A673 (cell line): ENCODE data around the gene MGAT5. TPM values are rescaled to one million over a fixed set of nuclear protein-coding genes. Genes with fewer than 3 reads are reported as not detected.
A peak's percentile ranks its signal among the peaks of the same experiment; 100 is the strongest.

Experiments
- BruUV-seq: library from RNA; stranded (reverse); fragments of 400-500 nt; replicated peaks from 2 replicates; lab custom pipeline; 2021; lab: Mats Ljungman, UMichigan
- CTCF ChIA-PET: fragments of 300-600 bp; sonication (Branson Sonifier 250); formaldehyde crosslinking; loops from one replicate; lab custom pipeline; 2022; ENCODE audit warnings: antibody characterized with exemption; lab: Charles Lee
- POLR2A ChIA-PET: fragments of 300-600 bp; sonication (Branson Sonifier 250); formaldehyde crosslinking; loops from one replicate; lab custom pipeline; 2022; ENCODE audit warnings: antibody characterized with exemption; ENCODE audit not compliant: low non-redundant PET; lab: Charles Lee
- DNase-seq: peaks from one replicate; pipeline ENCODE4 v3.0.0-alpha.2; 2015; ENCODE audit warnings: low spot score
- H3K27ac ChIP-seq: fragments of 200-600 bp; sonication (generic); 2 replicates; pipeline ENCODE4 v1.5.1; 2016; ENCODE audit warnings: mixed run types, low read depth, mild to moderate bottlenecking, mixed read lengths, antibody characterized with exemption, low read length; ENCODE audit not compliant: poor library complexity, severe bottlenecking
- H3K27me3 ChIP-seq: fragments of 200-600 bp; sonication (generic); replicated peaks from 2 replicates; pipeline ENCODE4 v1.6.1; 2017; ENCODE audit warnings: mixed run types, low read depth, mild to moderate bottlenecking, mixed read lengths, antibody characterized with exemption, low read length; ENCODE audit not compliant: insufficient read depth, poor library complexity
- H3K36me3 ChIP-seq: fragments of 200-600 bp; sonication (generic); 2 replicates; pipeline ENCODE4 v1.6.1; 2016; ENCODE audit warnings: mixed run types, mild to moderate bottlenecking, mixed read lengths, antibody characterized with exemption, low read length; ENCODE audit not compliant: insufficient read depth, poor library complexity, severe bottlenecking
- H3K4me1 ChIP-seq: fragments of 200-600 bp; sonication (generic); 2 replicates; pipeline ENCODE4 v1.6.1; 2017; ENCODE audit warnings: mixed run types, mild to moderate bottlenecking, mixed read lengths, antibody characterized with exemption, low read length; ENCODE audit not compliant: insufficient read depth, poor library complexity, severe bottlenecking
- H3K4me3 ChIP-seq: fragments of 200-600 bp; sonication (generic); 2 replicates; pipeline ENCODE4 v1.5.1; 2016; ENCODE audit warnings: low read depth, mixed run types, mild to moderate bottlenecking, mixed read lengths, low read length; ENCODE audit not compliant: poor library complexity, severe bottlenecking
- H3K9me3 ChIP-seq: fragments of 200-600 bp; sonication (generic); 2 replicates; pipeline ENCODE4 v1.6.1; 2016; ENCODE audit warnings: mixed run types, low read depth, mild to moderate bottlenecking, mixed read lengths, antibody characterized with exemption, low read length; ENCODE audit not compliant: poor library complexity, severe bottlenecking
- CTCF ChIP-seq: fragments of 300-800, 200-600 bp; sonication (generic); conservative IDR thresholded peaks from 2 replicates; pipeline ENCODE4 v1.5.1; 2017; ENCODE audit warnings: low read depth, mild to moderate bottlenecking, antibody characterized with exemption, low read length, moderate library complexity, mixed read lengths
- EZH2 ChIP-seq: fragments of 200-600 bp; sonication (generic); IDR thresholded peaks from 2 replicates; pipeline ENCODE4 v1.6.1; 2017; ENCODE audit warnings: borderline replicate concordance, low read depth, mild to moderate bottlenecking, mixed read lengths, antibody characterized with exemption, low read length; ENCODE audit not compliant: poor library complexity, severe bottlenecking
- intact Hi-C: fragments of 100-400 bp; cut with micrococcal nuclease; formaldehyde crosslinking; loops from one replicate; pipeline ENCODE4 v1.10.0; 2022; ENCODE audit not compliant: unreplicated experiment
- total RNA-seq: library from RNA; stranded (reverse); gene quantifications from 2 replicates; pipeline ENCODE4 v1.2.3, GENCODE V29; 2021

The MGAT5 gene
- total RNA-seq, 1 experiment from 2014 or later = 11.0 TPM

- TF ChIP-seq CTCF = peak; percentile 40
- TF ChIP-seq EZH2 = no peak
- DNase-seq = peak; percentile 30
- POLR2A ChIA-PET = no interaction called here
- Histone ChIP-seq H3K36me3 (no peaks in the 10 kb centered on the region), H3K4me3 (no peak overlapping the region), H3K27ac (no peak overlapping the region), H3K9me3 (no peaks in the 10 kb centered on the region), H3K27me3 (no peaks in the 10 kb centered on the region), H3K4me1 (no peaks in the 10 kb centered on the region)
- CTCF ChIA-PET = no interaction called here
- no TSS peak for BruUV-seq
- intact Hi-C loops = no loop called here
These were observed 111.5 kb downstream of the MGAT5 start for GRCh38 chr2:134365356-134365755.

- DNase-seq = no peak
- H3K4me1 ChIP-seq = no peaks in the 10 kb centered on the region
- no peaks in the 10 kb centered on the region for H3K36me3 ChIP-seq
- H3K4me3 ChIP-seq = no peak overlapping the region
- no peaks in the 10 kb centered on the region for H3K27me3 ChIP-seq
- H3K27ac ChIP-seq = no peak overlapping the region
- CTCF ChIA-PET = no interaction called here
- TF ChIP-seq EZH2 = no peak
- no peak for TF ChIP-seq CTCF
- H3K9me3 ChIP-seq = no peaks in the 10 kb centered on the region
- BruUV-seq = no TSS peak
- POLR2A ChIA-PET = no interaction called here
- intact Hi-C loops = no loop called here
These were observed 112.5 kb downstream of the MGAT5 start for GRCh38 chr2:134366359-134366758.

- no peaks in the 10 kb centered on the region for H3K27me3 ChIP-seq
- TF ChIP-seq EZH2 (no peak), CTCF (no peak)
- ChIA-PET POLR2A (no interaction called here), CTCF (no interaction called here)
- no peak for DNase-seq
- no peak overlapping the region for H3K4me3 ChIP-seq
- intact Hi-C loops = no loop called here
- no TSS peak for BruUV-seq
- no peaks in the 10 kb centered on the region for H3K9me3 ChIP-seq
- no peak overlapping the region for H3K27ac ChIP-seq
- no peaks in the 10 kb centered on the region for H3K36me3 ChIP-seq
- no peaks in the 10 kb centered on the region for H3K4me1 ChIP-seq
These were observed 113.3 kb downstream of the MGAT5 start for GRCh38 chr2:134367213-134367612.
